SK-N-SH (cell line): Measurements from ENCODE around the gene TUBGCP2. TPM values are rescaled to one million over a fixed set of nuclear protein-coding genes. Genes with fewer than 3 reads are reported as not detected.

Experiments
- CTCF ChIA-PET: fragments of 300-600, 350-600 bp; formaldehyde crosslinking; extraction: SDS; loops from one replicate; lab custom pipeline; 2021; lab: Yijun Ruan, JAX
- POLR2A ChIA-PET: fragments of 350-600 bp; sonication (Branson Sonifier 250); formaldehyde crosslinking; extraction: SDS; loops from one replicate; lab custom pipeline; 2020; ENCODE audit warnings: antibody characterized with exemption, inconsistent platforms; lab: Yijun Ruan, JAX
- DNase-seq: peaks from one replicate; pipeline ENCODE4 v3.0.0; 2012
- H2AFZ ChIP-seq: fragments of 200-600 bp; sonication (generic); 2 replicates; pipeline ENCODE4 v1.8.1; 2016; ENCODE audit warnings: antibody characterized with exemption, mild to moderate bottlenecking, low read depth
- H3F3A ChIP-seq: fragments of 200-600 bp; sonication (generic); replicated peaks from 2 replicates; pipeline ENCODE3; 2016; ENCODE audit warnings: antibody characterized with exemption, mild to moderate bottlenecking; ENCODE audit not compliant: insufficient read depth
- H3K27ac ChIP-seq, 2 experiments: fragments of 200-500 bp in 1 of 2; fragments of 200-600 bp in 1 of 2; sonication (Bioruptor generic) in 1 of 2; sonication (generic), shearing (Covaris generic) in 1 of 2; 2 replicates each; pipeline versions ENCODE4 v1.5.1 to v1.6.1; 2014 to 2016; ENCODE audit warnings: low read depth in 2 of 2, inconsistent platforms in 1 of 2, low read length in 1 of 2, mild to moderate bottlenecking in 1 of 2, mixed read lengths in 1 of 2
- H3K27me3 ChIP-seq: fragments of 200-600 bp; sonication (generic), shearing (Covaris generic); 2 replicates; pipeline ENCODE4 v1.6.1; 2016; ENCODE audit warnings: mixed run types; ENCODE audit not compliant: insufficient read depth
- H3K36me3 ChIP-seq, 2 experiments: fragments of 200-500 bp in 1 of 2; fragments of 200-600 bp in 1 of 2; sonication (Bioruptor generic) in 1 of 2; sonication (generic) in 1 of 2; replicated peaks in 1 of 2; 2 replicates each; pipeline versions ENCODE3 to v1.5.1; 2014 to 2016; ENCODE audit warnings: low read length in 1 of 2, mild to moderate bottlenecking in 1 of 2; ENCODE audit not compliant: insufficient read depth in 2 of 2, control insufficient read depth in 1 of 2
- H3K4me1 ChIP-seq, 2 experiments: fragments of 200-500 bp in 1 of 2; fragments of 200-600 bp in 1 of 2; sonication (Bioruptor generic) in 1 of 2; sonication (generic), shearing (Covaris generic) in 1 of 2; 2 replicates each; pipeline versions ENCODE4 v1.5.1 to v1.6.1; 2014 to 2016; ENCODE audit warnings: low read depth in 1 of 2, low read length in 1 of 2, mixed run types in 1 of 2; ENCODE audit not compliant: insufficient read depth in 2 of 2, control insufficient read depth in 1 of 2
- H3K4me2 ChIP-seq: fragments of 200-600 bp; sonication (generic), shearing (Covaris generic); 2 replicates; pipeline ENCODE4 v1.6.1; 2017; ENCODE audit warnings: mixed run types
- H3K4me3 ChIP-seq, 2 experiments: fragments of 200-500 bp in 1 of 2; fragments of 200-600 bp in 1 of 2; sonication (Bioruptor generic) in 1 of 2; sonication (generic), shearing (Covaris generic) in 1 of 2; 2 replicates each; pipeline versions ENCODE4 v1.5.1 to v1.8.1; 2014 to 2016; ENCODE audit warnings: low read depth in 2 of 2, inconsistent platforms in 1 of 2, low read length in 1 of 2, mild to moderate bottlenecking in 1 of 2, mixed read lengths in 1 of 2, moderate library complexity in 1 of 2
- H3K79me2 ChIP-seq: fragments of 200-600 bp; sonication (generic); 2 replicates; pipeline ENCODE4 v1.8.1; 2017; ENCODE audit warnings: mild to moderate bottlenecking; ENCODE audit not compliant: insufficient read depth
- H3K9ac ChIP-seq: fragments of 200-600 bp; sonication (generic); 2 replicates; pipeline ENCODE4 v1.6.1; 2017; ENCODE audit warnings: mixed run types
- H3K9me2 ChIP-seq: fragments of 200-600 bp; sonication (generic); 2 replicates; pipeline ENCODE4 v1.6.1; 2017; ENCODE audit warnings: mixed run types
- H3K9me3 ChIP-seq: fragments of 200-600 bp; sonication (generic); 2 replicates; pipeline ENCODE4 v1.6.1; 2017; ENCODE audit warnings: mixed run types, mild to moderate bottlenecking, moderate library complexity
- H4K20me1 ChIP-seq: fragments of 200-600 bp; sonication (generic); 2 replicates; pipeline ENCODE4 v1.6.1; 2017; ENCODE audit warnings: mild to moderate bottlenecking, mixed run types; ENCODE audit not compliant: insufficient read depth
- CTCF ChIP-seq: fragments of 200-600 bp; sonication (generic); IDR thresholded peaks from 2 replicates; pipeline ENCODE4 v1.6.1; 2017; ENCODE audit warnings: antibody characterized with exemption, mild to moderate bottlenecking, moderate library complexity
- ELF1 ChIP-seq: IDR thresholded peaks from 2 replicates; pipeline ENCODE4 v1.4.0; 2012
- FOSL2 ChIP-seq: IDR thresholded peaks from 2 replicates; pipeline ENCODE4 v1.4.0; 2012; ENCODE audit warnings: low read depth, mild to moderate bottlenecking, moderate library complexity, borderline replicate concordance
- FOXJ3 ChIP-seq: sonication (generic); formaldehyde crosslinking; IDR thresholded peaks from 2 replicates; pipeline ENCODE4 v1.5.1; 2020; ENCODE audit warnings: mild to moderate bottlenecking, missing genetic modification reagents
- FOXM1 ChIP-seq: IDR thresholded peaks from 2 replicates; pipeline ENCODE4 v1.4.0; 2012; ENCODE audit warnings: low read depth, mild to moderate bottlenecking
- GABPA ChIP-seq: IDR thresholded peaks from 2 replicates; pipeline ENCODE4 v1.4.0; 2012; ENCODE audit warnings: low read depth, mild to moderate bottlenecking
- MXI1 ChIP-seq: IDR thresholded peaks from 2 replicates; pipeline ENCODE4 v1.6.1; 2012; ENCODE audit warnings: mild to moderate bottlenecking, low read depth, low read length, improper control_type of control experiment
- NFIC ChIP-seq: IDR thresholded peaks from 2 replicates; pipeline ENCODE4 v1.4.0; 2012; ENCODE audit warnings: borderline replicate concordance
- POLR2AphosphoS5 ChIP-seq: IDR thresholded peaks from 2 replicates; pipeline ENCODE4 v1.6.1; 2012; ENCODE audit warnings: low read depth, low read length
- RCOR1 ChIP-seq: fragments of 150-350 bp; IDR thresholded peaks from 2 replicates; pipeline ENCODE4 v1.6.1; 2017; ENCODE audit warnings: antibody characterized with exemption, low read length
- RFX5 ChIP-seq: IDR thresholded peaks from 2 replicates; pipeline ENCODE4 v1.6.1; 2012; ENCODE audit warnings: mild to moderate bottlenecking, improper control_type of control experiment, low read length
- SIN3A ChIP-seq: IDR thresholded peaks from 2 replicates; pipeline ENCODE4 v1.6.1; 2012; ENCODE audit warnings: low read depth, mild to moderate bottlenecking, low read length, moderate library complexity, borderline replicate concordance
- TAF1 ChIP-seq: IDR thresholded peaks from 2 replicates; pipeline ENCODE4 v1.6.1; 2012; ENCODE audit warnings: low read depth, mild to moderate bottlenecking, low read length, moderate library complexity, borderline replicate concordance
- TCF12 ChIP-seq: IDR thresholded peaks from 2 replicates; pipeline ENCODE4 v1.4.0; 2012
- YY1 ChIP-seq: IDR thresholded peaks from 2 replicates; pipeline ENCODE4 v1.4.0; 2012; ENCODE audit warnings: low read depth, mild to moderate bottlenecking
- ZBTB33 ChIP-seq: IDR thresholded peaks from 2 replicates; pipeline ENCODE4 v1.4.0; 2012; ENCODE audit warnings: low read depth, borderline replicate concordance
- WGBS: methylation state at CpG from one replicate; pipeline ENCODE4 v1.1.6; 2017; ENCODE audit warnings: low lambda C conversion rate; 5-methylcytosine and 5-hydroxymethylcytosine counted together
- polyA plus RNA-seq, 3 experiments: library from polyadenylated mRNA; depleted of rRNA; stranded (reverse); fragments of >200 nt; gene quantifications; 2 replicates each; pipeline ENCODE4 v1.2.3, GENCODE V29; 2012
- TF ChIP-seq, protein P1 (sequence below): IDR thresholded peaks from 2 replicates; pipeline ENCODE4 v1.4.0; 2012; ENCODE audit warnings: low read depth, borderline replicate concordance
- TF ChIP-seq, protein P2 (sequence below): IDR thresholded peaks from 2 replicates; pipeline ENCODE4; 2012
- TF ChIP-seq, protein P3 (sequence below): IDR thresholded peaks from 2 replicates; pipeline ENCODE4 v1.6.1; 2012; ENCODE audit warnings: mild to moderate bottlenecking, low read depth, low read length, moderate library complexity
- TF ChIP-seq, protein P4 (sequence below): IDR thresholded peaks from 2 replicates; pipeline ENCODE4 v1.4.0; 2012; ENCODE audit warnings: low read depth

The TUBGCP2 gene
- polyA plus RNA-seq, 1 of the 3 experiments (the other 2 are of a cell fraction), result 49.1 TPM

- H2AFZ ChIP-seq, result peak overlapping the region; percentile 78; the same call in 1 of the 2 replicates
- no peak overlapping the region for H3K9ac ChIP-seq
- H3K4me2 ChIP-seq, result peak overlapping the region; percentile 70; the same call in 1 of the 2 replicates
- POLR2A ChIA-PET, result no interaction called here
- H3K9me3 ChIP-seq, result no peaks in the 10 kb centered on the region
- no peaks in the 10 kb centered on the region for H3K79me2 ChIP-seq
- no peak for DNase-seq
- 96% methylated on average over 6 of the region's 14 CpGs for WGBS
- H3K9me2 ChIP-seq, result no peaks in the 10 kb centered on the region
- H3K36me3 ChIP-seq, result no peaks in the 10 kb centered on the region
- H3K4me3 ChIP-seq, result no peak overlapping the region
- no peak overlapping the region for H3K27ac ChIP-seq
- TF ChIP-seq, protein P1, sequence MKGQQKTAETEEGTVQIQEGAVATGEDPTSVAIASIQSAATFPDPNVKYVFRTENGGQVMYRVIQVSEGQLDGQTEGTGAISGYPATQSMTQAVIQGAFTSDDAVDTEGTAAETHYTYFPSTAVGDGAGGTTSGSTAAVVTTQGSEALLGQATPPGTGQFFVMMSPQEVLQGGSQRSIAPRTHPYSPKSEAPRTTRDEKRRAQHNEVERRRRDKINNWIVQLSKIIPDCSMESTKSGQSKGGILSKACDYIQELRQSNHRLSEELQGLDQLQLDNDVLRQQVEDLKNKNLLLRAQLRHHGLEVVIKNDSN, result no peak
- TF ChIP-seq POLR2AphosphoS5, result no peak
- no peak for TF ChIP-seq SIN3A
- TF ChIP-seq FOSL2, result no peak
- TF ChIP-seq RCOR1, result no peak
- TF ChIP-seq YY1, result no peak
- TF ChIP-seq CTCF, result no peak
- no peak for TF ChIP-seq ELF1
- no peak for TF ChIP-seq RFX5
- TF ChIP-seq FOXJ3 (CRISPR knock-in tag), result no peak
- TF ChIP-seq NFIC, result no peak
- TF ChIP-seq ZBTB33, result no peak
- TF ChIP-seq TCF12, result no peak
- no peak for TF ChIP-seq GABPA
- TF ChIP-seq, protein P2, sequence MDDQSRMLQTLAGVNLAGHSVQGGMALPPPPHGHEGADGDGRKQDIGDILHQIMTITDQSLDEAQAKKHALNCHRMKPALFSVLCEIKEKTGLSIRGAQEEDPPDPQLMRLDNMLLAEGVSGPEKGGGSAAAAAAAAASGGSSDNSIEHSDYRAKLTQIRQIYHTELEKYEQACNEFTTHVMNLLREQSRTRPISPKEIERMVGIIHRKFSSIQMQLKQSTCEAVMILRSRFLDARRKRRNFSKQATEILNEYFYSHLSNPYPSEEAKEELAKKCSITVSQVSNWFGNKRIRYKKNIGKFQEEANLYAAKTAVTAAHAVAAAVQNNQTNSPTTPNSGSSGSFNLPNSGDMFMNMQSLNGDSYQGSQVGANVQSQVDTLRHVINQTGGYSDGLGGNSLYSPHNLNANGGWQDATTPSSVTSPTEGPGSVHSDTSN, result no peak
- TF ChIP-seq MXI1, result no peak
- TF ChIP-seq, protein P3, sequence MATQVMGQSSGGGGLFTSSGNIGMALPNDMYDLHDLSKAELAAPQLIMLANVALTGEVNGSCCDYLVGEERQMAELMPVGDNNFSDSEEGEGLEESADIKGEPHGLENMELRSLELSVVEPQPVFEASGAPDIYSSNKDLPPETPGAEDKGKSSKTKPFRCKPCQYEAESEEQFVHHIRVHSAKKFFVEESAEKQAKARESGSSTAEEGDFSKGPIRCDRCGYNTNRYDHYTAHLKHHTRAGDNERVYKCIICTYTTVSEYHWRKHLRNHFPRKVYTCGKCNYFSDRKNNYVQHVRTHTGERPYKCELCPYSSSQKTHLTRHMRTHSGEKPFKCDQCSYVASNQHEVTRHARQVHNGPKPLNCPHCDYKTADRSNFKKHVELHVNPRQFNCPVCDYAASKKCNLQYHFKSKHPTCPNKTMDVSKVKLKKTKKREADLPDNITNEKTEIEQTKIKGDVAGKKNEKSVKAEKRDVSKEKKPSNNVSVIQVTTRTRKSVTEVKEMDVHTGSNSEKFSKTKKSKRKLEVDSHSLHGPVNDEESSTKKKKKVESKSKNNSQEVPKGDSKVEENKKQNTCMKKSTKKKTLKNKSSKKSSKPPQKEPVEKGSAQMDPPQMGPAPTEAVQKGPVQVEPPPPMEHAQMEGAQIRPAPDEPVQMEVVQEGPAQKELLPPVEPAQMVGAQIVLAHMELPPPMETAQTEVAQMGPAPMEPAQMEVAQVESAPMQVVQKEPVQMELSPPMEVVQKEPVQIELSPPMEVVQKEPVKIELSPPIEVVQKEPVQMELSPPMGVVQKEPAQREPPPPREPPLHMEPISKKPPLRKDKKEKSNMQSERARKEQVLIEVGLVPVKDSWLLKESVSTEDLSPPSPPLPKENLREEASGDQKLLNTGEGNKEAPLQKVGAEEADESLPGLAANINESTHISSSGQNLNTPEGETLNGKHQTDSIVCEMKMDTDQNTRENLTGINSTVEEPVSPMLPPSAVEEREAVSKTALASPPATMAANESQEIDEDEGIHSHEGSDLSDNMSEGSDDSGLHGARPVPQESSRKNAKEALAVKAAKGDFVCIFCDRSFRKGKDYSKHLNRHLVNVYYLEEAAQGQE, result no peak
- no peak for TF ChIP-seq TAF1
- no peak for TF ChIP-seq FOXM1
- TF ChIP-seq, protein P4, sequence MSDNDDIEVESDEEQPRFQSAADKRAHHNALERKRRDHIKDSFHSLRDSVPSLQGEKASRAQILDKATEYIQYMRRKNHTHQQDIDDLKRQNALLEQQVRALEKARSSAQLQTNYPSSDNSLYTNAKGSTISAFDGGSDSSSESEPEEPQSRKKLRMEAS, result no peak
- CTCF ChIA-PET, result interaction anchor here (0.6 to 0.9 kb wide), 2 partner anchors 46 to 359 kb away, joined by 3 to 4 read pairs; no protein-coding TSS in a partner anchor
- peaks cover 6% of the 10 kb centered on the region for H3F3A ChIP-seq
- H3K4me1 ChIP-seq, result peaks cover 16 to 17% of the 10 kb centered on the region in 2 experiments; a peak in 3 of 4 replicates
- no peaks in the 10 kb centered on the region for H3K27me3 ChIP-seq
- no peaks in the 10 kb centered on the region for H4K20me1 ChIP-seq
Measured at GRCh38 chr10:133262696-133263095, 46.0 kb downstream of the TUBGCP2 start.
